ENCODE results near the gene BDKRB2. TPM values are rescaled to one million over a fixed set of nuclear protein-coding genes. Genes with fewer than 3 reads are reported as not detected.
A peak's percentile ranks its signal among the peaks of the same experiment; 100 is the strongest.

Gene BDKRB2
- total RNA-seq = not detected

DNA sequence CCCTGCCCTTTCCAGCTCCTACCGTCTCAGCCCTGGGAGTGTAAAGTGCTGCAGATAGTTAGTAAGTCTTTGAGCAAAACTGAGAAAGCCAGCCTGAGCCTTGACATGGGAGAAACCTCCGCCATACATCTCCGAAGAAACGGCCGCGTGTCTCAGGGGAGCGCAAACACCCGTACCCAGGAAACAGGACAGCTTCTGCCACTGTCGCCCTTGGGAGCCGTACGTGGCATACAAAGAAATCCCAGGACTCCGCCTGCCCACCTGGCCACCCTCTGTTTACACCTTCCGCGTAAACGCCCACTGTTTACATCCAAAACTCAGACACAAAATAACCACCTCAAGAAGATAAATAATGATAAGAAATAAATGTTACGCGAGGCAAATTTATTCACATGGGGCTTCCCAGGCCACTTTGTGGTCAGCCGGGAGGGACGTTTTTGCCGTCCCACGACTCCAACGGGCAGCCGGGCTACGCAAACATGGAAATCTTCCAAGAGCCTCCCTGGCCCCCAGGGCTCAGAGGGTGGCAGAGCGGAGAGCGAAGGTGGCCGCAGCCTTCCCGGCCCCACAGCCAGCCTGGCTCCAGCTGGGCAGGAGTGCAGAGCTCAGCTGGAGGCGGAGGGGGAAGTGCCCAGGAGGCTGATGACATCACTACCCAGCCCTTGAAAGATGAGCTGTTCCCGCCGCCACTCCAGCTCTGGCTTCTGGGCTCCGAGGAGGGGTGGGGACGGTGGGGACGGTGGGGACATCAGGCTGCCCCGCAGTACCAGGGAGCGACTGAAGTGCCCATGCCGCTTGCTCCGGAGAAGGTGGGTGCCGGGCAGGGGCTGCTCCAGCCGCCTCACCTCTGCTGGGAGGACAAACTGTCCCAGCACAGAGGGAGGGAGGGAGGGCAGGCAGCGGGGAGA is at the start of gene BDKRB2:
Gene BDKRB2, plus strand, starts transcription at position 689 of the 908 bp plus-strand sequence. CDS start 32,269 bp downstream, outside the sequence.
- H3K27me3 Mint-ChIP-seq (ENCODE audit: low read depth) = peaks cover 46% of the 10 kb centered on the region
- peaks cover 2% of the 10 kb centered on the region for H3K4me1 Mint-ChIP-seq (ENCODE audit: low read depth)
- ATAC-seq (peak in 1 of 2 donors; percentile 55), DNase-seq (no peak)
- no peaks in the 10 kb centered on the region for H3K9me3 Mint-ChIP-seq
- no peaks in the 10 kb centered on the region for H3K36me3 Mint-ChIP-seq (ENCODE audit: insufficient read depth)
- H3K4me3 Mint-ChIP-seq = no peak within 1 kb of the TSS

DNA sequence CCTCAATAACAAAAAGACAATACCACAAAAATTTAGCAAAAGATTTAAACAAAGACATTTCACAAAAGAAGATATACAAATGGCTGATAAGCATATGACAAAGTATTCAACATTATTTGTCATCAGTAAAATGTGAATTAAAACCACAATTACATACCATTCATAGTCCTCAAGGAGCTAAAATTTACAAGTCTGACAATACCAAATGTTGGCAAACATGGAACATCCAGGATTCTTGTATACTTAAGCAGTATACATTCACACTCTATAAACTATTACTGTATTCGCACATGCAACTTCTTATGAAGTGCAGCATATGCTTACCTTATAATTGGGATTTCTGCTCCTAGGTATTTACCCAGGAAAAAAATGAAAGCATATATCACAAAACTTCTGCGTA is 49.7 kb upstream of the BDKRB2 start:
- Mint-ChIP-seq H3K9me3 (no peaks in the 10 kb centered on the region), H3K4me3 (no peak overlapping the region), H3K4me1 (ENCODE audit: low read depth) (no peaks in the 10 kb centered on the region), H3K36me3 (ENCODE audit: insufficient read depth) (no peaks in the 10 kb centered on the region), H3K27me3 (ENCODE audit: low read depth) (no peaks in the 10 kb centered on the region)
- DNase-seq (no peak), ATAC-seq (no peak)

DNA sequence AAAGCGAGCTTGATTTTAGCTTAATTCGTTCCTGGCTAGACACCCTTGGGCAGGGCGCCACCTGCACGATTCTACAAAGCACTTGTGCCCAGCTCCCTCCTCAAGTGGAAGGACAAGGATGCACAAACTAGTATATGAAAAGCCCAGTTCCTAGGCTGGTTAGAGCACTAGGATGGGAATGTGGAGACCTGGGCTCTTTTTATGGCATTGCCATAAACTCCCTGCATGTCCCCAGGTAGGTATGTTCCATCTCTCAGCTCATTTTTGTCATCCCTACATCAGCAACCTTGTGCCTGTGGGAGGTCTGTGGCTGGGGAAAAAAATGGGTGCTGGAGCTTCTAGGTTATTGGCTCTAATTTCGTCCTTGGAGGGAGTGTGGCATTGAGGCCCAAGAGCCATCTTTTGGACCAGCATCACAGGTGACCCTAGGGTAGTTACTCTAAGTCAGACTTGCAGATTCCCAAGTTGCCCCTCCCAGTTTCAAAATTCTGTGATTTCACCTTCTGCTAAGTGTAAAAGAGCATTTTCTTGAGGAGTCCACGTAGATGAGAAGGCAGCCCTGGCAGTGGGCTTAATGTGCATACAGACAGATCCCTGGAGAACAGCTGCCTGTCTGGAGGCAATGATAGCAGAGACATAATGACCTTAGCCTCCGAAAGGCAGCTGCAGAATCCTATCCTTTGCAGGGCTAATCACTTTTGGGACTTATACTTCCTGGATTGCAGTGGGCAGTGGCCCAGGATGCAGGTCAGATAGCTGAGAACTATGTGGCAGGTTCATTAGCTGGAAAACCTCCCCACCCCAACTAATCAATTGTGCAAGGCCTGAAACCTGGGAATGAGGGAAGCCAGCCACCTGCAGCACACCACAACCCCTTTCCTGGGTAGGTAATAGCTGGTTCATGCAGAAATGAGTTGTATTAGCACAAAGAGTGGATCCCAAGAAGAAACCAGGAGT is 47.6 kb upstream of the BDKRB2 start:
- H3K36me3 Mint-ChIP-seq (ENCODE audit: insufficient read depth) = no peaks in the 10 kb centered on the region
- no peaks in the 10 kb centered on the region for H3K9me3 Mint-ChIP-seq
- no peaks in the 10 kb centered on the region for H3K4me1 Mint-ChIP-seq (ENCODE audit: low read depth)
- H3K27me3 Mint-ChIP-seq (ENCODE audit: low read depth) = no peaks in the 10 kb centered on the region
- DNase-seq (no peak), ATAC-seq (no peak)
- H3K4me3 Mint-ChIP-seq = no peak overlapping the region

DNA sequence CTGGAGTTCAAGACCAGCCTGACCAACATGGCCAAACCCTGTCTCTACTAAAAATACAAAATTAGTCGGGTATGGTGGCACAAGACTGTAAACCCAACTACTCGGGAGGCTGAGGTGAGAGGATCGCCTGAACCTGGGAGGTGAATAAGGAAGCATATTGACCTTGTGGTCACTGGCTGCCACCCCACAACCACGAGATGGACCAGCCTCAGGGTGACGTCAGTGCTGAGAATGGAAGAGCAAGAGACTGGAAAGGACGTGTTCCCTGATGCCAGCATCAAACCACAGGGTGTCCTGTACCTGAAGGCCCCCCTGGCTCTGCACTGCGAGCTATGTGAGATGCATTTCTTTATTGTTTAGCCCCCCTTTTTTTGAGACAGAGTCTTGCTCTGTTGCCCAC is 45.9 kb upstream of the BDKRB2 start:
- Mint-ChIP-seq H3K27me3 (ENCODE audit: low read depth) (no peaks in the 10 kb centered on the region), H3K4me3 (no peak overlapping the region), H3K4me1 (ENCODE audit: low read depth) (no peaks in the 10 kb centered on the region), H3K36me3 (ENCODE audit: insufficient read depth) (no peaks in the 10 kb centered on the region), H3K9me3 (no peaks in the 10 kb centered on the region)
- DNase-seq (no peak), ATAC-seq (no peak)

DNA sequence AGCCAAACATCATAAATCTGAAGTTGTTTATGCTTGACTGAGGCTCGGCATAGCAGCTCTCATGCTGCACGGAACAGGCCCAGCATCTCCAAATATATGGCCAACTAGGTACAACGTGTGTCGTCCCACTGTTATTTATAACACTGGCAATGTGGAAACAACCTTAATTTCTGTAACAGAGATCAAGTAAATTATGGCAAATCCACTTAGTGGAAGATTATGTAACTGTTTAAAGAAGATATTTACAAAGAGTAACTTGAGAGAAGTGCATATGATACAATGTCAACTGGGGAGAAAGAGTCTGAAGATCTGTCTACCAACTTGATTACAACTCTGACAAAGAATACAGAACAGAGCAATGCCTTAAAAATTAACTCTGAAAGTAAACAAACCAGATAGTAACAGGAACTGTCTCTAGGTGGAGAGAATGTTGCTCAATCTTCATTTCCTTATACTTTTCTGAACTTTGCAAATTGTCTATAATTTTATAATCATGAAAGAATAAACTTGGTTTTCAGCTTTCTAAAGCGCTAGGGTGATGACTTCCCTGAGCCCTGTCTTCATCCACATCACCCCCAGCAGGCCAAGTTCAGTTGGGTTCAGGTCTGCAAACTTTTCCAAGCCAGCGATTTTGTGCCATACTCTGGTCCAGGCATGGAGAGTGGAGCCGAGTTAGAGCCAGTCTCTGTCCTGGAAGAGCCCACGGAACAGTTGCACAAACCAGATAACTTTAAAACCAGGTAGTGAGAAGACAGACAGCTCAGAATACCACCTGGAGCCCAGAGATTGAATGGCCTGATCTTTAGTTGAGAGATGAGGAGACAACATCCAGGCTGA is 44.3 kb upstream of the BDKRB2 start:
- Mint-ChIP-seq H3K27me3 (ENCODE audit: low read depth) (no peaks in the 10 kb centered on the region), H3K36me3 (ENCODE audit: insufficient read depth) (no peaks in the 10 kb centered on the region), H3K4me1 (ENCODE audit: low read depth) (no peaks in the 10 kb centered on the region), H3K4me3 (no peak overlapping the region), H3K9me3 (no peaks in the 10 kb centered on the region)
- no peak for ATAC-seq
- no peak for DNase-seq

DNA sequence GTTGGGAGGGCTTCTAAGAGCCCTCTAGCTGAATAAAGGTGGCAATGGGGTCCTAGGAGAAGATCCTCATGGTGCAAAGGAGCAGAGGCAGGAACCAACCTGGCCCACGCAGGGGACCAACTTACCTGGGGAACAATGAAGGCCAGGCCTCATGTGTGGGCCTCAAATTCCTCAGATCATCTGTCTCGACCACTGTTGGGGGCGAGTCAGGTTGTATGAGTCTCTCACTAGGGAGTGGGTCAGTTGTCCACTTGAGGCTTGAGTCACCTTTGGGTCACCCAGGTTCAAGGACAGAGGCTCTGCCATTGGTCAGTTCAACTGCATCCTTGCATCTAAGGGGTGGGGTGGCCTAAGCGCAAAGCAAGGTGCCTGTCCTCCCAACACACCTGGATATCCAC is 43.7 kb upstream of the BDKRB2 start:
- DNase-seq (no peak), ATAC-seq (no peak)
- Mint-ChIP-seq H3K4me1 (ENCODE audit: low read depth) (no peaks in the 10 kb centered on the region), H3K4me3 (peak overlapping the region; percentile 4), H3K27me3 (ENCODE audit: low read depth) (no peaks in the 10 kb centered on the region), H3K36me3 (ENCODE audit: insufficient read depth) (no peaks in the 10 kb centered on the region), H3K9me3 (no peaks in the 10 kb centered on the region)

DNA sequence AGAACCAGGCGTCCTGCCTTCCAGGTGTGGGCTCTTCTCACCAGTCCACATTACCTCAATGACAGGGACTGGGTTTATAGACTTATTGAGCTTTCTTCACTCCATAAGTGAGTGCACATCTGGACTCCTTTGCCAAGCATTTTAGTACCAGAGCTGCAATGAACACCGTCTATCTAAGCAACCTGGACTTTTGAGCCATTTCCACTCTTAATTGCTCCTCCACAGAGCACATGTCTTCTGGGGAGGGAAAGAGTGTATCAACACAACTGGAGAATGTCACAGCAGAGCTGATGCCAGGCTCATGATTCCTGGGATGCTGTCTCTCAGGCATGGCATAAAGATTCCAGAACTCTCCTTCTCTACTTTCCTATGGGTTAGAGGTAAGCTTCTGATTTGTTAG is 43.0 kb upstream of the BDKRB2 start:
- H3K4me1 Mint-ChIP-seq (ENCODE audit: low read depth) = no peaks in the 10 kb centered on the region
- DNase-seq = no peak
- no peak for ATAC-seq
- H3K27me3 Mint-ChIP-seq (ENCODE audit: low read depth) = no peaks in the 10 kb centered on the region
- no peaks in the 10 kb centered on the region for H3K36me3 Mint-ChIP-seq (ENCODE audit: insufficient read depth)
- H3K4me3 Mint-ChIP-seq = no peak overlapping the region
- H3K9me3 Mint-ChIP-seq = no peaks in the 10 kb centered on the region

DNA sequence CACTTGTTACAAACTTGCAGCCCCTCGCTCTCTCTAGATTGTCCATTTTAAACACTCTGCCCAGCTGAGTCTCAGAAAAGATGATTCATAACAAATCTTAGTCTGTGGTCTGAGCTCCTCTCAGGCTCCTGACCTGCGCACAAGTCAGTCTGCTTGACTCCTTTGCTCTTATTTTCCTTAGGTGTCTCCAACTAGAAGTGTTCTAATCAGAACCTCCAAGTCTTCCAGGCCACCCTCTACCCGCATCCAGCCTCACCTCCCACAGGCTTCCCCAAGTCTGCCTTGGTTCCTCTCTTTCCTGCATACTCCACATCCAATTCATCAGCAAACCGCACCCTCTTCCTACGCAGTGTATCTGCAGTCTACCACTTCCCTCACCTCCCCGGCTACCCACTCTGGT is 42.4 kb upstream of the BDKRB2 start:
- DNase-seq (no peak), ATAC-seq (no peak)
- H3K36me3 Mint-ChIP-seq (ENCODE audit: insufficient read depth) = no peaks in the 10 kb centered on the region
- no peaks in the 10 kb centered on the region for H3K9me3 Mint-ChIP-seq
- H3K4me1 Mint-ChIP-seq (ENCODE audit: low read depth) = no peaks in the 10 kb centered on the region
- no peak overlapping the region for H3K4me3 Mint-ChIP-seq
- H3K27me3 Mint-ChIP-seq (ENCODE audit: low read depth) = no peaks in the 10 kb centered on the region

DNA sequence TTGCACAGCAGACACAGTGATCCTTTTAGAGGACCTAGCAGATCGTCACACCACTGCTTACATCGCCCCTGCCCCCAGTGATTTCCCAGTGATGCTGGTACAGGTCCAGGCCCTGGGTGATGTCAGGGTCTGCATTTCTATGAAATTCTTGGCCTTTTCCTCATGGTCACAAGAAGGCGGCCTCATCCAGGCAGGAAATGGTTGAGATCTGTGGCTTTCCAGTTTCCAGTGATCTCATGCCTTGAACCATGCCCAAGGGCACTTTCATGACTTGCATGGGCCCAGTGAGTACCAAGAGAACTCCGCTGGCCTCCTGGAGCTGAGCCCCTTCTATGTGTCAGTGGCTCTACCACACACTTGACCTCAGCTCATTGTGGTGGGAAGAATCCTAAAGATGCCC is 41.9 kb upstream of the BDKRB2 start:
- Mint-ChIP-seq H3K4me1 (ENCODE audit: low read depth) (no peaks in the 10 kb centered on the region), H3K9me3 (no peaks in the 10 kb centered on the region), H3K36me3 (ENCODE audit: insufficient read depth) (no peaks in the 10 kb centered on the region), H3K27me3 (ENCODE audit: low read depth) (no peaks in the 10 kb centered on the region), H3K4me3 (no peak overlapping the region)
- DNase-seq = no peak
- ATAC-seq = no peak

DNA sequence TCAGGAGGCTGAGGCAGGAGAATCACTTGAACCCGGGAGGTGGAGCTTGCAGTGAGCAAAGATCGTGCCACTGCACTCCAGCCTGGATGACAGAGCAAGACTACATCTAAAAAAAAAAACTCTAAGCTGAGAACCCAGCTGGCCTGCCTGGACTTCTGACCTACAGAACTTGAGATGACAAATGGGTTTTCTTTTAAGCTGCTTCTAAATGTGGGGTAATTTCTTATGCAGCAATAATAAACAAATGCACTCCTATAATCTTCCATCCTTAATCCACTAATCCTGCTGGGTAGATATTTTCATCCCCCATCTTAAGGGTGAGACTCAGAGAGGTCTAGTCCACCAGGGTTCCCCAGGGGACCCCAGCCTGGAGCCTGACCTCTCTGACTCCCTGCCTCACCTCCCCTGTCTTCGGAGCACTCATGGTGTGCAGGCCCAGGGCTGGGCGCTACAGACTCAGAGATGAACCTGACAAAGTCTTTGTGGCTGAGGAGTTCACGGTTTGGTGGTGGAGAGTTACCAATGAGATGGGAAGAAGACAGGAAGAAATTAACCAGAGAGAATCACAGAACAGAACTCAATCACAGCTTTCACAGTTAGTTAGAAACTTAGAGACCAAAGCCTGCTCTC is 39.7 kb upstream of the BDKRB2 start:
- H3K4me1 Mint-ChIP-seq (ENCODE audit: low read depth) = no peaks in the 10 kb centered on the region
- ATAC-seq (no peak), DNase-seq (no peak)
- H3K9me3 Mint-ChIP-seq = no peaks in the 10 kb centered on the region
- H3K4me3 Mint-ChIP-seq = no peak overlapping the region
- H3K36me3 Mint-ChIP-seq (ENCODE audit: insufficient read depth) = no peaks in the 10 kb centered on the region
- no peaks in the 10 kb centered on the region for H3K27me3 Mint-ChIP-seq (ENCODE audit: low read depth)

DNA sequence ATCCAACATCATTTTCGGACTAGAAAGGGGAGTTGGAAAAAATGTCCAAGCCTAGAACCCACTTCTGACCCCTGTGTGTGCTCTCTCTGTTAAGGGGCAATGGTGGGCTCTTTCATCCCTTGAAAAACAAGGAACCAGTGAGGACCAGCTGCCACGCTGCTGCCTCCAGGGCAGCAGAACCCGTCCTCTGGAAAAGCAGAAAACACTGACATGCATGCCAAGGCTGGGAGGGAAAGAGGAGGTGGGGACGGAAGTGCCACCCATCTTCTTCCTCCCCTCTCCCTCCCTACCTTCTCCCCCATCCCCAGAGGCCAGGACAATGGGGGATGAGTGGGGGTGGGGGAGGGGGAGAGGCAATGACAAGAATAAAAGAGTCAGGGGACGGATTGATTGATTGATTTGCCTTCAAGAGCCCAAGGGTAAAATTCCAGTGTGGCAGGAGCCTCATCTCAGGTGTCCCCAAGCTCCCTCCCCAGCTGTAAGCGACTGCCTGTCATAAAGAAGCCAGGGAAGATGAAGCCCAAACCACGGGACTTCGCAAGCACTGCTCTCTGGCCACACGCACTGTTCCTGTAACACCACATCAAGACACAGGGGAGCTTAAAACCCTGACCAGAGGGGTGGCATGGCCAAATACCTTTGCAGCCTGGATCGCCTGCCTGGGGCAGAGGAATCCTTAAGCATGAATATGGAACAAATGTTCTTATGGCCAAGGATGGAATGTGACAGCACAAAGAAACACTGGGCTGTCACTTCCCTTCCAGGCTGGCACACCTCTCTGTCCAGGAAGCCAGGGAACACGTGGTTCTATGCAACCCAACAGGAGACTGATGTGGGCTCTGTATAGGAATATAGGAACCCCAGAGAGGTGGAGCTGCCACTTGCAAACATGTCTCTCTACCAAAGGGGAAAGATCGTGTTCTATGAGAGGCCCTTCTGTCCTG is 38.9 kb upstream of the BDKRB2 start:
- DNase-seq (no peak), ATAC-seq (no peak)
- Mint-ChIP-seq H3K4me3 (no peak overlapping the region), H3K4me1 (ENCODE audit: low read depth) (no peaks in the 10 kb centered on the region), H3K27me3 (ENCODE audit: low read depth) (no peaks in the 10 kb centered on the region), H3K9me3 (no peaks in the 10 kb centered on the region), H3K36me3 (ENCODE audit: insufficient read depth) (no peaks in the 10 kb centered on the region)

DNA sequence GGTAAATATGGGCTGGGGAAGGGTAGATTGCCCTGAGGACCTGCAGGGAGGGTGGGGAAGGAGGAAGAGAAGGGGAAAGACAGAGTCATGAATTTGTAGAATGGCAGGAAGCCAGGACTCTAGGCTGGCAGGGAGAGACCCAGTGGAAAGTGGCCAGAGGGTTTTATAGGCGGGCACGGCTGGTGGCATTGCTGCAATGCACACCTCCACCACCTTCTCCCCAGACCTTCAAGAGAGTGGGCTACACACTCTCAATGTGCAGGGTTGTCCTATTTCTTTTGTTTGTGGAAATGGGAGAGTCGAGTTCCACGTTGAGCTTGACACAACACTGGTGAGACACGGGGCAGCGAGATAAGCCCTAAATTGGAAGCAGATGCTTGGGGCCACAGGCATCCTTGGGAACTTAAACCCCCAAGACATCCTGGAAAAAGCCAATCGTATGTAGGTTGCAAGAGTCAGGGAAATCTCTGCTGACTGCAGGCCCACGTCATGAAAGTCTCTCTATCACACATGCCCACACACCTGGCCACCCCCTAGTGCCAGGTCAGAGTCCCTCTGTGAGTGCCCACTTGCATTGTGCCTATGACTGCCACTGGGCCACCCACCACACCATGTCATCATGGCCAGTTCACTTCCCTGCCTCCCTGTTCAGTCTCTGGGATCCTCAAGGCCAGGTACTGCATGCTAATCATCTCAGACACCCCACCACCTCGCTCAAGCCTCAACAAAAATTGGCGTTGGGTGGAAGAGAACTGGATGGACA is 38.0 kb upstream of the BDKRB2 start:
- H3K4me3 Mint-ChIP-seq = no peak overlapping the region
- H3K36me3 Mint-ChIP-seq (ENCODE audit: insufficient read depth) = no peaks in the 10 kb centered on the region
- H3K9me3 Mint-ChIP-seq = no peaks in the 10 kb centered on the region
- H3K4me1 Mint-ChIP-seq (ENCODE audit: low read depth) = no peaks in the 10 kb centered on the region
- H3K27me3 Mint-ChIP-seq (ENCODE audit: low read depth) = no peaks in the 10 kb centered on the region
- no peak for ATAC-seq
- DNase-seq = no peak

Measured in activated T-cell treated with anti-CD3 and anti-CD28 coated beads, Interleukin-2, amount 50 U/mL, for 4 hours (primary cell).